OCI-LY1 (cell line): Measurements from ENCODE around the gene APCDD1.

Experiments used
- EZH2 ChIP-seq: fragments of 200-600 bp; sonication (generic), shearing (Covaris generic); IDR thresholded peaks from 2 replicates; pipeline ENCODE4 v1.8.0; 2017; ENCODE audit warnings: borderline replicate concordance, mixed run types, mild to moderate bottlenecking, antibody characterized with exemption, low read length, moderate library complexity, mixed read lengths
- TF ChIP-seq, protein P1 (sequence below): fragments of 200-600 bp; sonication (generic), shearing (Covaris generic); IDR thresholded peaks from 2 replicates; pipeline ENCODE4 v1.5.1; 2017; ENCODE audit warnings: mild to moderate bottlenecking, antibody characterized with exemption, low read length, moderate library complexity, mixed read lengths

DNA sequence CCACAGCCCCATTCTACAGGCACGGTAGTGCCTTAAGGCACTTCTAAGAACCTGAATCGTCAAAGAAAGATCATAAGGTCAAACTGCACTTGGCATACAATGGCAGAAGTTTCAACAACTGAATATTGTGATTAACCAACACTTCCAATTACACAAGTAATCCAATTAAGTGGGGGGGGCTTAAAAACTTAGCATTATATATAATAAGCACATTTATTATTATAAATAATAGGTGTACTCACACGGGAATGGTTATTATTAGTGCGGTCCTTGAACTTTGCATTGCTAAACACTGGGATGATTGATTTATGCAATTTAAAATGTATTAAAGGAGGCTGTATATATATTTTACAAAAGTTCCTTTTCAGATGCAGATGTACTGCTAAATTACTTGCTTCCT, 7.6 kb downstream of the APCDD1 start:
- TF ChIP-seq, protein P1, sequence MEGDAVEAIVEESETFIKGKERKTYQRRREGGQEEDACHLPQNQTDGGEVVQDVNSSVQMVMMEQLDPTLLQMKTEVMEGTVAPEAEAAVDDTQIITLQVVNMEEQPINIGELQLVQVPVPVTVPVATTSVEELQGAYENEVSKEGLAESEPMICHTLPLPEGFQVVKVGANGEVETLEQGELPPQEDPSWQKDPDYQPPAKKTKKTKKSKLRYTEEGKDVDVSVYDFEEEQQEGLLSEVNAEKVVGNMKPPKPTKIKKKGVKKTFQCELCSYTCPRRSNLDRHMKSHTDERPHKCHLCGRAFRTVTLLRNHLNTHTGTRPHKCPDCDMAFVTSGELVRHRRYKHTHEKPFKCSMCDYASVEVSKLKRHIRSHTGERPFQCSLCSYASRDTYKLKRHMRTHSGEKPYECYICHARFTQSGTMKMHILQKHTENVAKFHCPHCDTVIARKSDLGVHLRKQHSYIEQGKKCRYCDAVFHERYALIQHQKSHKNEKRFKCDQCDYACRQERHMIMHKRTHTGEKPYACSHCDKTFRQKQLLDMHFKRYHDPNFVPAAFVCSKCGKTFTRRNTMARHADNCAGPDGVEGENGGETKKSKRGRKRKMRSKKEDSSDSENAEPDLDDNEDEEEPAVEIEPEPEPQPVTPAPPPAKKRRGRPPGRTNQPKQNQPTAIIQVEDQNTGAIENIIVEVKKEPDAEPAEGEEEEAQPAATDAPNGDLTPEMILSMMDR: no peak
- TF ChIP-seq EZH2: no peak
